Hematopoietic multipotent progenitor cell treated with erythropoietin and hydrocortisone succinate and interleukin-3 and kit ligand, for 15 days (in vitro differentiated cells): ENCODE data around the gene ZBTB38.

Experiments
- DNase-seq: peaks from one replicate; pipeline ENCODE4 v3.0.0-alpha.2; 2015; ENCODE audit warnings: low spot score

Gene ZBTB38

DNA sequence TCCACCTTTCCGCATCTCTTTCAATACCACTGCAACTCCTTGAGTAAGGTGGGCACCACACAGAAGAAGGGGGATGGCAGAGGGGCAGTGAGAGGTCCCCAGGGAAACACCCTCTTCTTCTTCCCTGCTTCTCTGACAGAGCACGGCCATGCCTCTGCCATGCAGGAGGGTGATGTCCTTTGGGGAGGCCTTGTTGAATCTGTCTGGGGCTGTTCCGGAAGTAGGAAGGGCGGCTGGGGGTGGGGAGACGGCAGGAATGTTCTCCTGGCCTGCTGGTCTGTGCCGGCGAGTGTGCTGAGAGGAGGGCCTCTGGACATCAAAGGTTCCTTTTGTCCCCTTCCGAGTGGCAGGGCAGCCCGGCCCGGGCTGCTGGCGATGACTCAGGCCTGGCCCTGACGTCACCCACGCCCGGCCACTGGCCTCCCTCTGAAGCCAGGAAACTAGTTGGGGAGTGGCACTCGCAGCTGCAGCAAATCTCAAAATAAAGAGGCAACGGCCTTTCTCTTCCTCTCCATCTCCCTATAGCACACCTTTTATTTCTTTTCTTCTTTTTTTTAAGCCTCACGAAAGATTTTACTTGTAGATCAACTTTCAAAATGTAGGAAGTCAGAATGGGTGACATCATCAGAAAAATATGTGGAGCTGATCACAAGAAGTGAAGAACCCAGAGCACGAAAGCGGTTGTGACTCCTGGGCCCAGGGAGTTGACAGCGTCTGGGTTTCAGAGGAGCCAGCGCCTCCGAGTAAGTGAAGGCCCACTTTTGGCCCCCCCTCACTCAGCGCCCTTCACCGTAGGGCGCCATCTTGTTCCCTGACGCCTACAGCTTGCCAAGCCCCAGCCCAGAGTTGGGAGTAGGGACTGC lies at the start of gene ZBTB38:
TSS of gene ZBTB38 (plus strand) at position 443 of the 863 bp plus-strand sequence. CDS start 73,885 bp downstream, outside the sequence.
- peak; percentile 21 for DNase-seq

DNA sequence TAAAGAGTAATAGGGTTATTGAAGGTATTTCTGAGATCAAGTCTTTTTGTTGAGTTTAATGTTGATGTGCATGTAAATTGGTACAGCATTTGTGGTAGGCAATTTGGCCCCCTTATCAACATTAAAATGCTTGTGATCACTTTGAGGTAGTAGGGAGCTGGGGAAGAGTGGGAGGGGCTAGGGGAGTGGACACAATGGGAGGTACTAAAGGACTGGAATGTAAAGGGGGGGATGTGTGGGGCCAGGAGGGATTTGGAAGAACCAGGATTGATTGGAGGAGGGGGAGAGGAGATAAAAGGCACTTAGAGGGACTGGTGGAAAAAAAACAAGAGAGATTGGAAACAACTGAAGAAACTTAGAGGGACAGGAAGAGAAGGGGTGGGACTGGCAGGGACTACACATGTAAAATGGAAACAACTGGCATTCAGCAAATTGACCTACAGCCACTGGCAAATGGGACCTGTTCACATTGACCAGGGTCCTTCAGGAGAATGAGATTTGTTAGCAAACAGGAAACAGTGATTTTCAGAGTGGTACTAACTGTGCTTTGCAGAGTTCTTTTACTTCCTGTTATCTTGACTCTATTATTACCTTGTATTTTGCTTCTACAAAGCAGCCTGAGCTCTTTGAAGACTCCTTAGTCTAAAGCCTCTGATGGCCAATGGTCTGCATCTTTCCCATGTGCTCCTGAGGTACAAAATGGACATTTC lies 47.8 kb upstream of the ZBTB38 start:
- DNase-seq: no peak

DNA sequence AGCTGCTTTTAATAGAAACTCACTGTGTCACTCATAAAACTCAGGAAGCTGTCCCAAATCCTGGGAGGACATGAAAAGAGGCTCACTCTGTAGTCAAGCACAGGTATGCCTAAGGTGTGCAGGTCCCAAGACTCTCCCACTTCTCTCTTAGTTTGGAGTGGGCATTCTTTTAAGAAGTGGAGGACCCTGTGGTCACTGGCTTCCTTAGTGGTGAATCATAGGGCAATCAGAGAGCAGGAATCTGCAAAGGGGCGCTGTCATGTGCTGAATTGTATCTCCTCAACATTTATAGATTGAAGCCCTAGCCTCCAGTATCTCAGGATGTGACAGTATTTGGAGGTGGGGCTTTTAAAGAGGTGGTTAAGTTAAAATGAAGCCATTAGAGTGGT lies 47.2 kb upstream of the ZBTB38 start:
- DNase-seq: no peak

DNA sequence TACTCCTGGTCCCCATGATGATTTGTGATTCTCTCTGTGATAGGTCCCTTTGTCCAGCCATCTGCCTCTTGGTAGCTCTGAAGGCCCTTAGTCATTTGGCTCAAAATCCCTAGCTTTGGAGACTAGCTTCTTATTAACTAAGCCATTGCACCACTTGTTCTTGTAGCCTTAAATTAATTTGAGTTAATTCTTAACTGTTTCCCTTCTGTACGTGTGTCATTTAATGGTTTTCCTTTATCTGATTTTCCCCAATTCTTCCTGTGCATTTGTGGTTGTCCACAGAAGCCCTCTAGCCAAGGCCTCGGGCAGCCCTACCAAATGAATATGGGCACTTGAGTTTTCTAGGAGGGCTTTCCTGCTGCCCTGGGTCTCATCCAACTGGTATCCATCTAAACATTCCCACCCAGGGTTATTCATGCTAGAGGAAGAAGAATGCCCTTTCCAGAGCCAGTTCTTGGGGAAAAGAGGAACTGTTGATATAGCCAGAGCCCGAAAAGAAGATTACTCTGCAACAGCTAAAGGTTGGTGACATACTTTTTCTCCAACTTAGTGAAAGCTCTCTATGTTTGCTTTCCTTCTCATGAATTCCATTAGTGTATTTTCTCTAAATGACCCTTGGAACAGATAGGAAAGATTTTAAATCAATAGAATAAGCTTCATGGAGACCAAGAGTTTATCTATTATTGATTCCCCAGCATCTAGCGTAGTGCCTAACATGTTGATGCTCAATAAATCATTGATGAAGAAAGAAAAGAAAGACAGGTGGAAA lies 44.2 kb upstream of the ZBTB38 start:
- no peak for DNase-seq

- DNase-seq: no peak
Observed at GRCh38 chr3:141326123-141326522, 42.2 kb upstream of the ZBTB38 start.

- DNase-seq: no peak
Observed at GRCh38 chr3:141326626-141327025, 41.7 kb upstream of the ZBTB38 start.

DNA sequence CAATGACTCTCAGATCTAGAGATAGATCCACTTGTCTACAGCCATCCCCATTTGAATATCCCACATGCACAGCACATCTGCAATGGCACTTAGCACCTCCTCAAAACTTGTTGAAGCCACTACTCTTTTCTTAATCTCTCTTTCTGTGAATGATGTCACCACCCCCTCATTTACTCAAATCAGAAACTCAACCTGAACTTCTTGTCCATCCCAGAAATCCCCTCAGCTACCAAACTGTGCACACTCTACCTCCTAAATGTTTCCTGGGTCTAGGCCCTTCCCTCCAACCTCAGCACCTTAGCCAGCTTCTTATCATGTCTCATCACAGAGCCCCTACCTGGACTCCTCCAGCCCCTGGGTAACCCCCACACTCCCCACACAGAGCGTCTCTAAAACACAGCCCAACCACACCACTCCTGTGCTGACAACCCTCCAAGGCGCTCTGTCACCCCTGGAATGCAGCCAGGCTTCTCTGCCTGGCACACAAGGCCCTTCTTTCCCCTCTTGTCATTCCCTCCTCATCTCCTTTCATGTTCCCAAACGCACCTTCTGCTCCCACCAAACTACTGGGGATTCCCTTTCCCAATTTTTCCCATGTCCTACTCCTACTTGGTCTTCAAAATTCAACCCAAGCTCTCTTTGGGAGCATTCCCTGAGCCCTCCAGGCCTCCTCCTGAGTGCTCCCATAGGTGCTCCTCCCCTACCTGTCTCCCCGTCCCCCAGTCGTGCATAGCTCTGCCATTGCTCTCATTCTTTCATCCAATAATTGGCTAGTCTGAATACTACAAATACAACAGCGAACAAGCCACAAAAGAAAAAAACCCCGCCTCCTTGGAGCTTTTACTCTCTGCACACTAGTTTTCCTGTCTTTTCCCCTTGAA lies 39.8 kb upstream of the ZBTB38 start:
- no peak for DNase-seq

DNA sequence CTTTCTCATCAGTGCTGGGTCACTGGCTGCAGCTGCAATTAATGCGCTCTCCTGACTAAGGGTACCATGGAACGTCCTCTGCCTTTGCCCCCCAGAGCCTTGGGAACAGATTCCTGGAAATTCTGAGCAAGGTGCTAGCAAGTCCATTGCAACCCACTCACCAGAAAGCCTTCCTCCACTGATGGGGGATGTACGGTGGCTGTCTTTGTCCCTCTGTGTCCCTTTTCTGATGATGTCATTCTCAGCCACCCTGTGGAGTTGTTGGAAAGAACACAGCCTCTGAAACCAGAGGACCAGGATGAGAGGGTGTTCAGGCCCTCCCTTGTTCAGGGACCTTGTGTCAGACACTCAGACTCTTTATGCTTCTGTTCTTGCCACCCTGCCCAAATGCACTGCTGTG lies 38.1 kb upstream of the ZBTB38 start:
- DNase-seq: no peak

- no peak for DNase-seq
Observed at GRCh38 chr3:141330718-141331376, 37.5 kb upstream of the ZBTB38 start.

DNA sequence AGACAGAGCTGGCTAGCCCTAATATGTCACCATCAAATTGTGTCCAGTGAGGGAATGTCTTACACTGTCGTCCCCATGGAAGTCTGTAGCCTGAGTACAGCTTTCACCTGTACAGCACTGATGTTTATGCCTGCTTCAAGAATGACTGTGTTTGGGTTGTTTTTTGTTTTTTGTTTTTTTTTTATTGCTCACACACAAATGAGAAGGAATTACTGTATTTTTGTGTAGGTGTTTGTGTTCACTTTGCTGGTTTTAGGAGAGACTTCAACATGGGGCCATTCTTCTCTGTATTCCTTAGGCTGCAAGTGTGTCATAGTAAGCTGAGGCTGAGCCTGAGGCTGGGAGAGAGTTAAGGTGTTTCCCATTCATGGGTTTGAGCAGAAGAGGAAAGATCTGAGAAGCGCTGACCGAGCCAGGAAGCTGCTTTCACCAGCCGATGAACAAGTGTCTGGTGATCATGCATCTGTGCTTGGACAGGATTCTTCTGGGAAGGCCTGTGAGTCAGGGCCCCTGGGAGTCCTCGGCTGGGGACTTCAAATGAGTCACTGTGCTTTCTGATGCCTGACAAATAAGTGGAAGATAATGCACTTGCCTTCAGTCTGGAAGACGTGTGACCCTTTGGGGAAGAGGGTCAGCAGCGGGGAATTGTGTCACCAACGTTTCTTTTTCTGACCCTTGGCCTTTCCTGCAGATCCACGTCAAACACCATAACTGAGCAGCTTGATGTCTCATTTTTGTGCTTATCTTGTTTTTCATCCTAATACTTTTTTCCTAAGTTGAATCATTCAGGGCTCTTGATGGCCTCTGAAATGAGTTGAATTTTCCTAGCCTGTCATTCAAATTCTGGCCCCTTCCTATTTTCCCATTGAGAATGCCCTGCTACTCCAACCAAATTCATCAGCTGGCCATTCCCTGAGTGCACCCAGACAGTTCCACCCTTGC lies 36.7 kb upstream of the ZBTB38 start:
- no peak for DNase-seq

- DNase-seq: no peak
Observed at GRCh38 chr3:141332416-141332815, 35.9 kb upstream of the ZBTB38 start.

DNA sequence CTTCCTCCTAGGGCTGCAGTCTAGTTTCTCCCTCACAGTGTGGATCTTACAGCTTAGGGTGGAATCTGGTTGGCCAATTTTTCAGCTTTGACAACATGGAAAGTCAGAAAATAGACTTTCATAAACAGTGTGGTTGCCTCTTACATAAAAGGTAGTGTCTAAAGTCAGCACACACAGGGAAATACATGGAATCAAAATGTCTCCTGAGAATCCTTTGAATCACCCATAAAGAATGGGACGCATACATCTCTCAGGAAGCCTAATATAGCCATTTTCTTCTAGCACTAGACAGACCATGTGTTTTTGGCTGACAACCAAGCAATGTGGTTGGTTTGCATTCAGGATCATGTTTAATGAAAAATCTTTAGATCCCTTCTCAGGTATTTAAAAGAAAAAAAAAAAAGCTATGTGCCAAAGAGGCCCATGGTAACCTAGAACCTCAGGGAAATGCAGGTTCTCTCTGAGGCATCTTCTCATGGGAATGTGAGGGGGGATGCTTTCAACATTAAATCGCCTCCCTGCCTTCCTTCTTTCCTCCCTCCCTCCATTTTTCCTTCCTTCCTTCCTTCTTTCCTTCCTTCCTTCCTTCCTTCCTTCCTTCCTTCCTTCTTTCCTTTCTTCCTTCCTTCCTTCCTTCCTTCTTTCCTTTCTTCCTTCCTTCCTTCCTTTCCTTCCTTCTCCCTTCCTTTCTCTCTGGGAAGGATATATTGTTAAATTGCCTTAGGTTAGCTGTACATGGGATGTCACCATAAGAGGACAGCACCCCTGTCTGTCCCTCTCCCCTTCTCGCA lies 34.3 kb upstream of the ZBTB38 start:
- no peak for DNase-seq

GRCh38 chr3:141334627-141335250 lies 33.6 kb upstream of the ZBTB38 start:
- no peak for DNase-seq

DNA sequence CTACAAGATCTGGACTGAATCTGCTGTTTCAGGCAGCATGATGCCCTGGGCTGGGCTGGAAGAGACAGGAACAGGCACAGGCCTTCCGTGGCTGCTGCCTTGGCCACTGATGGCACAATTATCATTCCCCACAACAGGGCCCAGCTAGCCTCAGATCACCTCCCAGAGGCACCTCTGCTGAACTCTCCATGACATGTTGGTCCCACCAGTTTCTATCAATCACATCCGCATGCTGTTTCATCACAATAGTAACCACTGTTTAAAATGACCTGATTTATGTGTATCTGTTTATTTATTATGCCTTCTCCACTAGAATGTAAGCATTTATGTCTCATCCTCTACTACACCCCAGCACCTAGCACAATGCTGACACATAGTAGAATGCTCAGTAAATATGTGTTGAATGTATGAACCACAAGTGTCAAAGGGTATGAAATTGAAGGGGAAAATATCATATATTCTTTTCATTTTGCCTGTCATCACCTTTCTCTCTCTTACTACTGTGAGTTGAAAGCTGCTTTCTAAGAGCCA lies 32.7 kb upstream of the ZBTB38 start:
- no peak for DNase-seq

- no peak for DNase-seq
Observed at GRCh38 chr3:141336672-141337522, 31.4 kb upstream of the ZBTB38 start.

DNA sequence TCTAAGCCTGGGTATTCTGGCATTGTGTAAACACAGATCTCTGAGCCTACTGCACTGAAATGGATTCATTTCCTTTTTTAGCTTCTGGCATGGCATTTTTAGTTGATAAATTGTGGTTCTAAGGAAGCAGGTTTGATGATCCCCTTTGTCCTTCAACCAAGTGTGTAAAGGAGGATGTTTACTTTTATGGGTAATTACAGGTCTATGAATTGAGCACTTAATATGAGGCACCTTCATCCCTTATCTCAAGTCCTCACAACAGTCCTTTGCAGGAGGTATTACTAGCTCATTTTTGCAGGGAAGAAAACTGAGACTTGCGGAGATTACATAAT lies 30.8 kb upstream of the ZBTB38 start:
- DNase-seq: no peak

GRCh38 chr3:141337991-141338390 lies 30.3 kb upstream of the ZBTB38 start:
- DNase-seq: no peak

DNA sequence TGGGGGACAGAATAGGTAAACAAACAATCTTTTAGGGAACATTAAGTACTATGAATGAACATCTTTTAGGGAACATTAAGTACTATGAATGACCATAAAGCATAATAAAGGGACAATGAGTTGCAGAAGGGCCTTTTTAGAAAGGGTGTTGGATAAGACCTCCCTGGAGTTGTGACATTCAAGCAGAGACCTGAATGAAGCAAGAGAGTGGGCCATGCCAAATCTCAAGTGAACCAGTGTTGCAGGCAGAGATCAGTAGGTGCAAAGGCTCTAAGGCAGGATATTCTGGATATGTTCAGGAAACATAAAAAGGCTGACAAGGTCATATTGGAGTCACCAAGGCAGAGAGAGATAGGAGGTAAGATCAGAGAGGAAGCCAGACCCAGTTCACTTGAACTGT lies 29.4 kb upstream of the ZBTB38 start:
- no peak for DNase-seq
